IMR-90 (cell line): Measurements from ENCODE around the gene ATF7IP.

Source experiments
- CEBPB ChIP-seq: IDR thresholded peaks from 2 replicates; pipeline ENCODE4 v1.6.1; 2012; ENCODE audit warnings: low read depth, low read length, improper control_type of control experiment
- FOS ChIP-seq: fragments of 150-350 bp; IDR thresholded peaks from 2 replicates; pipeline ENCODE4 v1.6.1; 2016; ENCODE audit warnings: low read depth, low read length
- POLR2A ChIP-seq: IDR thresholded peaks from 2 replicates; pipeline ENCODE4 v1.6.1; 2012; ENCODE audit warnings: mild to moderate bottlenecking, low read depth, low read length
- RAD21 ChIP-seq: IDR thresholded peaks from 2 replicates; pipeline ENCODE4 v1.6.1; 2012; ENCODE audit warnings: low read length, improper control_type of control experiment
- RCOR1 ChIP-seq: IDR thresholded peaks from 2 replicates; pipeline ENCODE4 v1.6.1; 2012; ENCODE audit warnings: mild to moderate bottlenecking, low read length, improper control_type of control experiment; ENCODE audit not compliant: insufficient replicate concordance
- TF ChIP-seq, protein P1 (sequence below): conservative IDR thresholded peaks from 2 replicates; pipeline ENCODE4 v1.5.1; 2012; ENCODE audit warnings: mild to moderate bottlenecking, low read depth, low read length, improper control_type of control experiment
- TF ChIP-seq, protein P2 (sequence below): fragments of 150-350 bp; IDR thresholded peaks from 2 replicates; pipeline ENCODE4 v1.6.1; 2016; ENCODE audit warnings: low read depth, mild to moderate bottlenecking, low read length, moderate library complexity, borderline replicate concordance

DNA sequence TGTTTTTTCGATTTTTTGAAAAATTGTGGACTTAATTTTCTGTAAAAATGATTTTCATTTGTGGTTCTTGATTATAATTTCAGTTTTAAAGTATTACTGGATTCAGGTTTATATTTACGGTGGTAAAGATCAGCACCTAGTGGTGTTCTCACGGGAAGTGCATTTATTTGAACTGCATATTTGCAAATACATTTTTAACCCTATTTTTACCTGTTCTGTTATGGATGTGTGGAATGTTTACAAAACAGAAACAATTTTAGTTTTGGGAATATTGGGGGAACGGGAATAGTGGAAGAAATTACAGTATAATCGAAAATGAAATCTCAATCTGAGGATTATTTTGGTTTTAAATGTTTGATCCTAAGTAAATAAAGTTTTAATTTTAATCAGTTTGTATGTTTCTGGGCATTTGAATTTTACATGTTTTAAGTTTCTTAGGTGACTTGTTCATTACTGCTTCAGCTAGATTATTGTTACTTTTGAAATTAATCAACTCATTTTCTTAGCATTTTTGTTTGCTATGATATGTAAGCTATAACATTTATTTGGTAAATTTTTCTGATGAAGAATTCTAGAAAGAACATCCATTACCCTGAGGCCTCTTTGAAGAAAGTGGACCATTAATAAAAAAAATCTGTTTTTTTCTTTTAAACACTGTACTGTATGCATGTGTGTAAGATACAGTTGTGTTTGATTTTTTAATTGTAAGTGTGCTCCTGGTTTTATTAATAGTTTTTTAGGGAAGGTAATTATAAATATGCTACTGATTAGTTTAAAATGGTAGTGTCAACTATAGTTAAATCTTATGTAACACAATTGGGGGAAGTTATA is 942 bp downstream of the ATF7IP start:
- TF ChIP-seq RAD21 (peak; percentile 39; the same call in 1 of the 2 replicates), POLR2A (no peak), CEBPB (no peak), FOS (no peak), RCOR1 (no peak)
- TF ChIP-seq, protein P1, sequence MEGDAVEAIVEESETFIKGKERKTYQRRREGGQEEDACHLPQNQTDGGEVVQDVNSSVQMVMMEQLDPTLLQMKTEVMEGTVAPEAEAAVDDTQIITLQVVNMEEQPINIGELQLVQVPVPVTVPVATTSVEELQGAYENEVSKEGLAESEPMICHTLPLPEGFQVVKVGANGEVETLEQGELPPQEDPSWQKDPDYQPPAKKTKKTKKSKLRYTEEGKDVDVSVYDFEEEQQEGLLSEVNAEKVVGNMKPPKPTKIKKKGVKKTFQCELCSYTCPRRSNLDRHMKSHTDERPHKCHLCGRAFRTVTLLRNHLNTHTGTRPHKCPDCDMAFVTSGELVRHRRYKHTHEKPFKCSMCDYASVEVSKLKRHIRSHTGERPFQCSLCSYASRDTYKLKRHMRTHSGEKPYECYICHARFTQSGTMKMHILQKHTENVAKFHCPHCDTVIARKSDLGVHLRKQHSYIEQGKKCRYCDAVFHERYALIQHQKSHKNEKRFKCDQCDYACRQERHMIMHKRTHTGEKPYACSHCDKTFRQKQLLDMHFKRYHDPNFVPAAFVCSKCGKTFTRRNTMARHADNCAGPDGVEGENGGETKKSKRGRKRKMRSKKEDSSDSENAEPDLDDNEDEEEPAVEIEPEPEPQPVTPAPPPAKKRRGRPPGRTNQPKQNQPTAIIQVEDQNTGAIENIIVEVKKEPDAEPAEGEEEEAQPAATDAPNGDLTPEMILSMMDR = 0 out of 2 replicates have a peak, but pooled peaks have one; percentile 29
- TF ChIP-seq, protein P2, sequence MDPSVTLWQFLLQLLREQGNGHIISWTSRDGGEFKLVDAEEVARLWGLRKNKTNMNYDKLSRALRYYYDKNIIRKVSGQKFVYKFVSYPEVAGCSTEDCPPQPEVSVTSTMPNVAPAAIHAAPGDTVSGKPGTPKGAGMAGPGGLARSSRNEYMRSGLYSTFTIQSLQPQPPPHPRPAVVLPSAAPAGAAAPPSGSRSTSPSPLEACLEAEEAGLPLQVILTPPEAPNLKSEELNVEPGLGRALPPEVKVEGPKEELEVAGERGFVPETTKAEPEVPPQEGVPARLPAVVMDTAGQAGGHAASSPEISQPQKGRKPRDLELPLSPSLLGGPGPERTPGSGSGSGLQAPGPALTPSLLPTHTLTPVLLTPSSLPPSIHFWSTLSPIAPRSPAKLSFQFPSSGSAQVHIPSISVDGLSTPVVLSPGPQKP = no peak
